DMS 273 (cell line): ENCODE results near the gene TPCN1.

Source experiments
- DNase-seq: peaks from one replicate; lab custom pipeline; 2025; ENCODE audit not compliant: unreplicated experiment; lab: John Stamatoyannopoulos, UW

Gene TPCN1

DNA sequence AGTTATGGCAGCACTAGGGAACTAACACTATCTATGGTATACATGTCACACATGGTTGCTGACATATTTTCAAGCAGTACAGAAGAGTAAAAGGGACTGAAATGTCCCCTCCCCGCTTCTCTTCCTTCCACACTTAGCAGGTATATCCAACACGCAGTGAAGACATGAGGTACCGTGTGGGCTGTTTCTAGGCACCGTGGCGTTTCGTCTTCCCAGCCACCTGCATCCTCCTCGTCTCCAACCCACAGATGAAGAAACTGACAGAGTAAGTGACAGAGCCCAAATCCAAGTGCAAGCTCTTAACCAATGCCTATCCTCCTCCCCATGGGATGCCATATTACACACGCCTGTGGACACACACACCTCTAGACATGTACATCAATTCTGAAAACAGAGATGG, 81.2 kb downstream of the TPCN1 start:
- no peak for DNase-seq

GRCh38 chr12:113302886-113303640, 81.8 kb downstream of the TPCN1 start:
- no peak for DNase-seq

GRCh38 chr12:113305281-113305856, 84.1 kb downstream of the TPCN1 start:
- DNase-seq = peak; percentile 72

GRCh38 chr12:113306382-113306781, 85.1 kb downstream of the TPCN1 start:
- peak; percentile 14 for DNase-seq

- peak; percentile 33 for DNase-seq
Observed at GRCh38 chr12:113310489-113310888, 89.2 kb downstream of the TPCN1 start.

GRCh38 chr12:113314121-113314529, 92.9 kb downstream of the TPCN1 start:
- DNase-seq = no peak

- DNase-seq = no peak
Observed at GRCh38 chr12:113315358-113315757, 94.1 kb downstream of the TPCN1 start.

DNA sequence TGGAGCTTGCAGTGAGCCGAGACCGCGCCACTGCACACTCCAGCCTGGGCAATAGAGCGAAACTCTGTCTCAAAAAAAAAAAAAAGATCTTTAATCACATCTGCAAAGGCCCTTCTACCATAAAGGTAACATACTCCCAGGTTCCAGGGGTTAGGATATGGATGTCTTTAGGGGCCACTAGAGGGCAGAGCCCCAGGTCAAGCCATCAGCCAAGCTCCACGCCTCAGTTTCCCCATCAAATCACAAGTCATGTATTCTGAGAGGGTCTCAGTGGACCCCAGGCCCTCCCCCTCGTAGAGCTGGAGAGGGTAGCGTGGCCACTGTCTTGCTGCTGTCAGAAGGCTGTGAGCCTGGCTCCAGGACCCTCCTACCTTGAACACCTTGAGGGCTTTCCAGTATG, 94.9 kb downstream of the TPCN1 start:
- no peak for DNase-seq

DNA sequence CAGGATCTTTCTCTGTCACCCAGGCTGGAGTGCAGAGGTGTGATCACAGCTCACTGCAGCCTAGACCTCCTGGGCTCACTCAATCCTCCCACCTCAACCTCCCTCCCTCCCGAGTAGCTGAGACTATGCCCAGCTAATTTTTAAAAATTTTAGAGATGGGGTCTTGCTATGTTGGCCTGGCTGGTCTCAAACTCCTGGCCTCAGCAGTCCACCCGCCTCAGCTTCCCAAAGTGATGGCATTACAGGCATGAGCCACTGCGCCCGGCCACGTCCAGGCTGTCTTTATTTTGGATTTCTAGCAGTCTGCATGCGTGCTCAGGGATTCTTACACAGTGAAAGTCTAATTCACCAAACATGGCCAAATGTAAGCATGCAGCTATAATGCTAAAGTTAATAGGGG, 95.9 kb downstream of the TPCN1 start:
- no peak for DNase-seq

GRCh38 chr12:113318046-113318656, 96.9 kb downstream of the TPCN1 start:
- no peak for DNase-seq

GRCh38 chr12:113318900-113319628, 97.8 kb downstream of the TPCN1 start:
- no peak for DNase-seq

DNA sequence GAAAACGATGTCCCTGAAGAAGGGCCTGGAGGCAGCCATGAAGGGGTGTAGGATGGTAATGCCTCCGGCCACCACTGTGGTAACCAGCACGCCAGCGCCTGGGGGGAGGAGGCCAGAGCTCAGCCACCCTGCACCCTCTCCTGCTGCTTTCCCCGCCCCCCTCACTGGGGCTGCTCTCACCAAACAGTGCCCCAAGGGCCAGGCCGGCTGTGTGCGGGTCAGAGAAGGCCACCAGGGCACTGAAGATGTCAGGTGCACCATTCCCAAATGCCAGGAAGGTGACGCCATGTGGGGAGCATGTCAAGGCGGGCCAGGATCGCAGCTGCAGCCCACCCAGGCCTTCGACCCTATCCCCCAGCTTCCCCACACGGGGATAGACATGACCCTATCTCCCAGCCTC, 99.1 kb downstream of the TPCN1 start:
- no peak for DNase-seq

- no peak for DNase-seq
Observed at GRCh38 chr12:113322343-113322742, 101.1 kb downstream of the TPCN1 start.

GRCh38 chr12:113325916-113326315, 104.7 kb downstream of the TPCN1 start:
- no peak for DNase-seq

DNA sequence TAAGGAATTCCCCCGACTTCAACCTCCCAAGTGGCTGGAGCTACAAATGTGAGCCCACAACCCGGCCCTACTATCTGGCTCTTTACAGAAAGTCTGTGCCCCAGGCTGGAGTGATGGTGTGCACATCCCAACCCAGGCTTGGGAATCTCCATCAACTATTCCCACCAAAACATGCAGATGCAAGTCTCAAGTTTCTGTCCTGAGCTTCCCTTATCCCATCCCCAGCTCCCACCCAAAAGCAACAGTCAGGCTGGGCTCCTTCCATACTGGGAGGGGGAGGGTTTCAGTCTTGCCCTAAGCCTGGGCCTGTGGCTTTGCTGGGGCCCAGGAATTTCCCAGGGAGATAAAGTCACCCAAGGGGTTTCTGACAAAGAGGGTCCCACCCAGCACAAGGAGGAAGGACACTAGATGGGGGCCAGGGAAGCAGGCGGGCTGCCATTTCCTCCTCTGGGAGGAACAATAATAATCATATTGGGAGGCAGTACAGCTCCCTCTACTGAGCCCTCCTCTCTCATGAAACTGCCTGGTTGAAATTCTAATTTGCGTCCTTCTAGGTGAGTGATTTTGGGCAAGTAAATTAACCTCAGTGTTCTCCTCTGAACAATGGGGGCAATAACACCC, 105.6 kb downstream of the TPCN1 start:
- peak; percentile 33 for DNase-seq

GRCh38 chr12:113328368-113328889, 107.2 kb downstream of the TPCN1 start:
- no peak for DNase-seq

GRCh38 chr12:113329022-113329790, 107.9 kb downstream of the TPCN1 start:
- no peak for DNase-seq

- DNase-seq = no peak
Observed at GRCh38 chr12:113329791-113330417, 108.6 kb downstream of the TPCN1 start.

DNA sequence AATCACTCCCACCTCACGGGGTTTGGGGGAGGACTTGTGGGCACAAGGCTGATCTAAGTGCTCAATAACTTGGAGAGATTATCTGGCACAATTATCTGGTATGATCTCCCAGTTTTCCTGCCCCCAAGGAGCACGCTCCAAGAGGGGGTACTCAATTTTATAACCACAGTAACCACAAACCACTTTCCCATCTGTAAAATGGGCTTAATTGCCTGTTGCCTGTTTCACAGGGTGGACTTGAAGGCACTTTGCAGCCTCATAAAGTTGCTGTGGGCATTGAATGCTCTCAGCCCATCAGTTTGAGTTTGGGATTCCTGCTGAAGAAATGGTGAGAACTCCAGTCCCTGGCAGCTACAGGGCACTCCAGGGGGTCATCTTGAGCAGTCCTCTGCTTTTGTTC, 109.2 kb downstream of the TPCN1 start:
- DNase-seq = no peak
